GM12891 (cell line): Measurements from ENCODE around the gene TSPAN9.

ENCODE experiments used
- PAX5 ChIP-seq: IDR thresholded peaks from 2 replicates; pipeline ENCODE4 v1.6.1; 2011; ENCODE audit warnings: low read length, moderate library complexity, mild to moderate bottlenecking; ENCODE audit not compliant: insufficient read depth, severe bottlenecking
- POLR2A ChIP-seq: IDR thresholded peaks from 2 replicates; pipeline ENCODE4 v1.6.1; 2011; ENCODE audit warnings: low read depth, low read length, control low read depth
- POLR2AphosphoS5 ChIP-seq: IDR thresholded peaks from 2 replicates; pipeline ENCODE4 v1.6.1; 2011; ENCODE audit warnings: low read depth, low read length, control low read depth
- POU2F2 ChIP-seq: IDR thresholded peaks from 2 replicates; pipeline ENCODE4 v1.6.1; 2011; ENCODE audit warnings: low read depth, mild to moderate bottlenecking, control low read depth, low read length, moderate library complexity
- SPI1 ChIP-seq: IDR thresholded peaks from 2 replicates; pipeline ENCODE4 v1.6.1; 2011; ENCODE audit warnings: low read depth, low read length, control low read depth
- TAF1 ChIP-seq: IDR thresholded peaks from 2 replicates; pipeline ENCODE4 v1.6.1; 2011; ENCODE audit warnings: low read depth, low read length, control low read depth

DNA sequence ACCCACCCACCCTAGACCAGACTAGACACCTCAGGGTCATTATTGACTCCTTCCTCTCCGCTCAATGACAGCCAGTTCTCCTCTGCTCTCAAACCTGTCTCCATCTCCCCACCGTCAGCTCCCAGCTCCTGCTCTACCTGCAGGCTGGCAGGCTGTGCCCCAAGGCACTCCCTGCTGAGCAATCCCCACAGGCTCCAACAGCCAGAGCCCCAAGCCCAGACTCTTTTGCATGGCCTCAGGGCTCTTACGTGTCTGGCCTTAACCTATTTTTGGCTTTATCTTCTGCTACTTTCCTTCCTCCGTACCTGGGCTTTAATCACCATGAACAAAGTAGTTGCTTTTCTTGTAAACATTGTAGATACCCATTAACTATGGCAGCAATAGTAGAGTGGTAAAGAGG is 250.9 kb downstream of the TSPAN9 start:
- TF ChIP-seq POLR2A = no peak
- no peak for TF ChIP-seq TAF1
- no peak for TF ChIP-seq POU2F2
- no peak for TF ChIP-seq POLR2AphosphoS5
- no peak for TF ChIP-seq PAX5
- TF ChIP-seq SPI1 = no peak
